ENCODE measurements around the gene SEMA6B.
"Not testable (repeated sequence)": the region's sequence is repeated elsewhere in the genome, so short reads cannot be mapped to it uniquely, and the experiment has no call there.

Gene SEMA6B

DNA sequence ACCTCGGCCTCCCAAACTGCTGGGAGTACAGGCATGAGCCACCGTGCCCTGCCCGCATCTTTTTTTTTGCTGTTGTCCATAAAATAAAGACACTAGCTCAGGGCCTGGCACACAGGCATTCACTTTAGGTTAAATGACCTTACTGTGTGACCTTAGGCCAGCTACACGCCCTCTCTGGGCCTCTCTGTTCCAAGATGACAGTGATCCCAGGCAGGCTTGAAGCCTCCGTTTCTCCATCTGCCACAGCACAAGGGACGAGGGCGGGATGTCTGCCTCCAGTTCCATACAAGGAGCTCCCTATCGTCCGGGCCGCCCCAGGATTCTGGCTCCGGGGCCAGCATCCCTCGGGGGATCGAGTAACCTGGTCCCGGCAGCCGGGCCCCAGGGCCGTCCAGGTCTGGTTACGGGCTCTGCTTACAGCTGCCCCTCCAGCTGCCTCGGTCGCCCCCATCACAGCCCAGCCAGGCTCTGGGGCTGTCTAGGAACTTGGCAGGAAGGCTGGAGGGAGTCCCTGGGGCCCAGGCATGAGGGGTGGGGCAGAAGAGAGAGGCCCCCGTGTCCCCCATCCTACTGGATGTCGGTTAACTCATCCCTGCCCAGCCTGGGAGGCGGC is 11.9 kb upstream of the SEMA6B start:
- DNase-seq (ENCODE audit: low read depth): no peak

DNA sequence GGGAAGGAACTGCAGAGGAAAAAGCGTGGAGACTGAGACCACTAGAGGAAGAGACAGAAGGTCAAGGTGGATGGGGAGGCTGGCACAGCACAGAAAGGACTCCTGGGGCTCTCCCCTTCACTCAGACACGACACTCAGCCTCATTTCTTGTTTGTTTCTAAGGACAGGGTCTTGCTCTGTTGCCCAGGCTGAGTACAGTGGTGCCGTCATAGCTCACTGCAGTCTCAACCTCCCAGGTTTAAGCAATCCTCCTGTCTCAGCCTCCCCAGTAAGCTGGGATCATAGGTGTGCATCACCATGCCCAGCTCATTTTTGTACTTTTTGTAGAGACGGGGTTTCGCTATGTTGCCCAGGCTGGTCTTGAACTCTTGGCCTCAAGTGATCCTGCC is 11.4 kb upstream of the SEMA6B start:
- no peak for DNase-seq (ENCODE audit: low read depth)

DNA sequence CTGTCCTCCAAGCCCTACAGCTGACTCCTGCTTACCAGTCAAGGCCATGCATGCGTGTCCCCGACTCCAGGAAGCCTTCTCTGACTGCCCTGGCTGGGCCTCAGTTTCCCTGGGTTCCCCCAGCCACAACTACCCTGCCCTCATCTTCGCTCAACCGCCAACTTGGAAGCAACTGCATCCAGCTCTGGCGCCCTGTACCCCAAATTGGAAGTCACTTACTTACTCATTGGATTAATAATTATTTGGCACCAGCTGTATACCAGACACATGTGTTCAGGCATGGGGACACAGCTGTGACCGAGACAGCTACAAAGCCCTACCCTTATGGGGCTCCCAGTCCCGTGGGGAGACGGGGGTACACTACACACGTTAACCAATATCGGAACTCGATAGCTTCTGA is 10.9 kb upstream of the SEMA6B start:
- DNase-seq (ENCODE audit: low read depth): no peak

DNA sequence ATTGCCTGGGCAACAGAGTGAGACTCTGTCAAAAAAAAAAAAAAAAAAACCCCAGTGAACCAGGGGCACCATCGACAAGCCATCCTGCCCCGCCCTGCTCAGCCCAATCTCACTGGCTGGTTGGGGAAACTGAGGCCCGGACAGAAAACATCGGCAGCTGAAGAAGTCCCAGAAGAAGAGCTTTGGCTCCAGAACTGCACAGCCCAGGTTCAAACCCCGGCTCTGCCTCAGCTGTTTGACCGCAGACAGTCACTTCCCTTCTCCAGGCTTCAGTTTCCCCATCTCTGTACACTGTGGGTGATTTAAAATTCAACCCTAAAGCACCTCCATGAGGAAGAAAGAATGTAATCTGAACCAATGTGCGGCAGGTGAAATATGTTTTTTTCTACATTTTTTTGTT is 9.4 kb upstream of the SEMA6B start:
- no peak for DNase-seq (ENCODE audit: low read depth)

DNA sequence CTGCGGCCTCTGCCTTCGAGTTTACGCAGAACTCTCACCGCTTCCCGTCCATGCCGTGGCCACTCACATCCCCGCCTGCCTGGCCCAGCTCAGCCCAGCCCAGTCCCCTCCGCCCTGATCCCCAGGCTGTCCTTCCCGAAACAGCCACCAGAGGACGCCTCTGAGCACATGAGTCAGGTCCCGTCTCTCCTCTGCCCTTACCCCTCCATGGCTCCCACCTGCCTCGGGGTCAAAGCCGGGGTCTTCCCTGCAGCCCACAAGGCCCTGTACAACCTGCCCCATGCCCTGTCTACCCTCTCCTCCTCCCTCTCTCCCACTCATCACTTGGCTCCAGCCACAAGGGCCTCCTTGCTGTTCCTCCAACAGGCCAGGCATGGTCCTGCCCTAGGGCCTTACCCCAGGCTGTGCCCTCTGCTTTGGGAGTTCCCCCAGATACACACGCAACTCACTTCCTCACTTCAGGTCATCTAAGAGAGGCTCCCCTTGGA is 8.1 kb upstream of the SEMA6B start:
- no peak for DNase-seq (ENCODE audit: low read depth)

DNA sequence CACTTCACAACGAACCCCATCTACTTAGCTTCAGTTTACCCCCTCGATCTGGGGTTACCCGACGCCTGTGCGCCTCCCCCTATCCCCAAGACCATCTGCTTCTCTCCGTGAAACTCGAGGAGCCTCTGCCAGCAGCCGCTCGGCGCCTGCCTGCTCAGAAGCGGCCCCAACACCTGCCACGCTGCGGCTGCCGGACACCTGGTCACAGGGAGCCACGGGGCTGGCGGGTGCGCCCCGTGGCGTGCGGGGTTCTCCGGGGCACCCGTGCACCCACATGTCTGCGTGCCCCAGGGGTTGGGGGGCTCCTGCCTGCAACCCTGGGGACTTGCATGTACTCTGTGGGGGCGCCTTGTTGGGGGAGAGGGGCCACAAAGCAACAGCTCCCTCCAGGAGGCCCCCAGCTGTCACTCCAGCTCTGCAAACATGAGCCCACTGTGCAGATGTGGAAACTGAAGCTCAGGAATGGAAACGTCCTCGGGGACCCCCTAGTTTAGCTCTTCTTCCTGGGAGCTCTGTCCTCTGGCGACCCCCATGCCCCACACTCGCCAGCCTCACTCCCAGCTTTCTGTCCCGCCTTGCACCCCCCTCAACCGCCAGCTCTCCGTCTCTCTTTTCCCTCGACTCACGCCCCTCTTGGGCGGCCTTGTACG is 7.0 kb upstream of the SEMA6B start:
- no peak for DNase-seq (ENCODE audit: low read depth)

DNA sequence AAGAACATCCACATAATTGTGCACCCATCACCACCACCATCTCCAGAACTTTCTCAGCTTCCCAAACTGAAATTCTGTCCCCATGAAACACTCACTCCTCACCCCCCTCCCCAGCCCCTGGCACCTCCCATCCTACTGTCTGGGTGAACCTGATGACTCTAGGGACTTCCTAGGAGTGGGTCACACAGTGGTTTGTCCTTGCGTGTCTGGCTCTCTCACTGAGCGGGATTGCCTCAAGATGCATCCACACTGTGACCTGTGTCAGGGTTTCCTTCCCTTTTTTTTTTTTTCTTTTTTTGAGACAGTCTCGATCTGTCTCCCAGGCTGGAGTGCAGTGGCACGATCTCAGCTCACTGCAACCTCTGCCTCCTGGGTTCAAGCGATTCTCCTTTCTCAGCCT is 4.1 kb upstream of the SEMA6B start:
- not testable (repeated sequence) for DNase-seq (ENCODE audit: low read depth)

DNA sequence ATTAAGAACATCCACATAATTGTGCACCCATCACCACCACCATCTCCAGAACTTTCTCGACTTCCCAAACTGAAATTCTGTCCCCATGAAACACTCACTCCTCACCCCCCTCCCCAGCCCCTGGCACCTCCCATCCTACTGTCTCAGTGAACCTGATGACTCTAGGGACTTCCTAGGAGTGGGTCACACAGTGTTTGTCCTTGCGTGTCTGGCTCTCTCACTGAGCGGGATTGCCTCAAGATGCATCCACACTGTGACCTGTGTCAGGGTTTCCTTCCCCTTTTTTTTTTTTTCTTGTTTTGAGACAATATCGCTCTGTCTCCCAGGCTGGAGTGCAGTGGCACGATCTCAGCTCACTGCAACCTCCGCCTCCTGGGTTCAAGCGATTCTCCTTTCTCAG is 2.6 kb upstream of the SEMA6B start:
- not testable (repeated sequence) for DNase-seq (ENCODE audit: low read depth)

DNA sequence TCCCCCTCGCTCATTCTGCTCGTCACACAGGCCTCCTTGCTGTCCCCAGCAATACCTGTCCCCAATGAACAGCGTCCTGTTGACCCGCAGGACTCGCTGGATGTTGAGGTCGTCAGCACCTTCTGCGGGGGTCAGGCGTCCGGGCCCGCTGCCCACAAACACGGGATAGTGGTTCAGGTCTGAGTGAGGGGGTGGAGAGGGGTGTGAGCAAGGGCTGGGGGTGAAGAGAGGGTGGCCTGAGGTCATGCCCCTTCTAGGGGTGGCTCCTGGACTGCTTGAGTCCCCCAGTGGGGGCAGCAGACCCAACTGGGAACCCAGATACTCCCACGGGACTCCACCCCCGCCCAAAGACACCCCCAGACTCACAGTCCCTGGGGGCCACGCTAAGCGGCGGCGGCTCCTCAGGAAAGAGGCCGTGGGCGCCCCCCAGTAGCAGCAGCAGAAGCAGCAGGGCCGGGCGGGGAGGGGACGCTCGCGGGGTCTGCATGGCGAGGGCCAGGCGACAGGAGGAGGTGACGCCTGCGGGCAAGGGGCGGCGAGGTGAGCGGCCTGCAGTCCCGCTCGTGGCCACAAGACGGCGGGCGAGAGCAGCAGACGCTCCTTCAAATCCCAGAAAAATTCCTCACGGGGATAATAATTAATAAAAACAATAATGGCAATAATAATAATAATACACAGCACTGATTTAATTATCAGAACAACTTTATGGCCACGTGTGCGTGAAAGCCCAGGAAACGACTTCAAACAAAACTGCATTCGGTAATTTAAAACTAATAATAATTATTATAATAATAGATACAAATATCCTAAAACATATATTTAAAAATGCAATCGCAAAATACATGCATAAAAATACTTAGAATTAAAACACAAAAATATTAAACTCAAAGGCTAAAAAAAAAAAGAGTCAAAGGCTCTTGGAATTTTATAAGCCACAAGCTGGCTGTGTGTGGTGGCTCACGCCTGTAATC is 1.2 kb downstream of the SEMA6B start:
- no peak for DNase-seq (ENCODE audit: low read depth)

DNA sequence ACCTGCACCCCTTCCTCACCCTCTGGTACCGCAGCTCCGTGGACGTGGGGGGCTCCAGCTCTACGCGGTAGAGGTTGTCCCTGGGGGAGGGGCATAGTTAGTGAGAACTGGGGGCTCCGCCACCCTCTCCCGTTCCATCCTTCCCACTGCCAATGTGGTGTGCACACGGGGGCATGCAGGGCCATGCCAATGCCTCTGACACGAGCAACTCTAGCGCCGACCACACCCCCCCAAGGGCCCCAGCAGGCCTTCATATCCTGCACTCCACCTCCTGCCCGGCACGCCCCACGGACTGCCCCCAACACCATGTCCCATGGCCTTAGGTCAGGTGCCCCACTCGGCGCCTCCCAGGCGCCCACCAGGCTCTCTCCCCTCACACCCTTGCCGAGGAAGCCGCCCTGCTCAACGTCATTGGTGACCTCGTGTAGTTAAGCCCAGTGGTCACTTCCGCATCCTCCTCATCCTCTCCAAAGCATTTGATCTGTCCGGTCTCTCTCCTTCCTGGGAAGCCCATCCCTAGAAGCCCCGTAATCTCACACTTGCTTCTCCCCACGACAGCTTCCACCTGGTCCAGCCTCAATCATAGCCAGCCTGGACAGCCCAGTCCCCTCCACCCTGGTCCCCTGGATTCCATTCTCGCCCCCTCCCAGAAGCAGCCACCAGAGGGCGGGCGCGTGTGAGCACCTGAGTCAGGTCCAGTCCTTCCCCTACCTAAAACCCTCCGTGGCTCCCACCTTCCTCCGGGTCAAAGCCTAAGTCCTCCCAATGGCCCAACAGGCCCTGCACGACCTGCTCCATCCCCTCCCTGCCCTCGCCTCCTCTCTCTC is 2.1 kb downstream of the SEMA6B start:
- DNase-seq (ENCODE audit: low read depth): no peak

DNA sequence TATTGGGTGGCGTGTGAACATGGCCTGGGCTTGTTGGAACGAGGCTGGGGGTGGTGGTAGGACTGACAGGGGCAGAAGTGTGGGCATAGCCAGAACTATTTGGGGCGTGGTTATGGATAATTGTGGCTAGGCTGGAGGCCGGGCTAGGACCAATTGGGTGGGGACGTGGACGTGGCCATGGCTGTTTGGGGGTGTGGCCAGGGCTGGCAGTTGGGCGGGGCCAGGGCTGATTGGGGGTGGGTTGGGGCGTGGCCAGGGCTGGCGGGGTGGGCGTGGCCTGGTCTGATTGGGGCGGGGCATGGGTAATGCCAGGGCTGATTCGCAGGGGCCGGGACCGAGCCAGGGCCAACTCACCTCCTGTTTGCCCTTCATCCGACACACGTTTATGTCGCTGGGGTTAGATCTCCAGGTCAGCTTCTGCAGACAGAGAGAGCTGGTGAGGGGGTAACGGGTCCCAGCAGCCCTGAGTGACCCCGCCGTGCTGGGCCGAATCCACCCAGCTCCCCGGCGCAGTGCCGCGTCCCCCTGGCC is 2.8 kb downstream of the SEMA6B start:
- DNase-seq (ENCODE audit: low read depth): no peak

DNA sequence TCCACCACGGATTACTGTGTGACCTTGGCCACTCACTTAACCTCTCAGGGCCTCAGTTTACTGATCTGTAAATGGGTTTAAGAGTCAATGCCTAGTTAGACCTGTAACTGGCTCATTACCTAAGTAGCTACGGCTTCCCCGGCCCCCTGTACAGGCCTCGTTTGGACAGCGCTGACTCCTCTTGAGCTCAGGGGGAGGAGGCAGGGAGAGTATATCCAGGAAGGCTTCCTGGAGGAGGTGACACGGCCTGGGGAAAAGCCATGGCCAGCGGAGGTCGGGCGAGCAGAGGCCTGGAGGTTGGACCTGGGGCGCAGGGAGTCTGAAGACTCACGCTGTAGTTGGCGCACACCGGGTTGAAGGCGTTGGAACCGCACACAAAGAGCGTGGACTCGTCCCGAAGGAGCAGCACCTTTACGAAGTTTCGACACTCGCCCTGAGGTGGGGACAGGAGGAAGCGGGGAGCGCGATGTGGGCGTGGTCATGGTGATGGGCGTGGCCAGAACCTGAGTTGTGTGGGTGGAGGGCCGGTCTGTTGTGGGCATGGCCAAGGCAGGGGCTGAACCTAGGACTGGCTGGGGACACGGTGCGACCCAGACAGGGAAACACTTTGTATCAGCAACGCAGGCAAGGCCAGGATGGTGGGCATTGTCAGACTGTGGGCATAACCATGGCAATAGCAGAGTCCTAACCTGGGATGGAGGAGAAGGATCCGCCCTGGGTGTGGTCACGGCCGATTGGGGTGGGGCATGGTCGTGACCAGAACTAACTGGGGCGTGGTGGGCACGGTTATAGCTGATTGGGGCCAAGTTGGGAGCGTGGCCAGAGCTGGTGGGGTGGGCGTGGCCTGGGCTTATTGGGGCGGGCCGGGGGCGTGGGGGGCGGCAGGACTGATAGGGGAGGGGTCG is 3.6 kb downstream of the SEMA6B start:
- DNase-seq (ENCODE audit: low read depth): no peak

DNA sequence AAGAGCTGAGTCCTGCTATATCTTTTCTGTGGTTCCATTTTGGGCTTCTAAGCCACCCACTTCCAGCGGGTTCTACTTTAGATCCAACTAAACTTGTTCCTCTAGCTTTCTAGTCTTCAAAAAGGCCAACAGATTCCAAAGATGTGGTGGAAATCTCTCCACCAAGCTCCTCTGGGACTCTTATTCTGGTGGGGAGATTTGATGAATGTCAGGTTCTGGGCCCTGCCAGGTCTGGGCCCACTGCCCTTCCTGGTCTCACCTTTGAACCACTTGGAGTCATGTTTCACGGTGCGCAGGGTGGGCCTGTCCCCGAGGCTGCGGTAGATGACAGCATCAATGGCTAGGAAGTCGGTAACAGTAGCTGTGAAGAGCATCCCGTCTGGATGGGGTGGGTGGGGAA is 4.8 kb downstream of the SEMA6B start:
- no peak for DNase-seq (ENCODE audit: low read depth)

DNA sequence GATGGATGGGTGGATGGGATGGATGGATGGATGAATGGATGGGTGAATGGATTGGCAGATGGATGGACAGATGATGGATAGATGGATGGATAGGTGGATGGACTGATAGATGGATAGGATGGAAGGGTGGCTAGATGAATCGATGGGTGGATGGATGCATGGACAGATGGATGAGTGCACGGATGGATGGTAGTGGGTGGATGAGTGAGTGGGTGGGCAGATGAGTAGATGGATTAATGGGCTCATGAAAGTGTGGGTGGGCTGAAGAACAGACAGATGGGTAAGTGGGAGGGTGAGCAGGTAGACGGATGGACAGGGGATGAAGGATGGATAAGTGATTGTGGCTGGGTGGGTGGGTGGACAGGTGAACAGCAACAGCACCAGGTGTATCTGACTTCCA is 5.7 kb downstream of the SEMA6B start:
- no peak for DNase-seq (ENCODE audit: low read depth)

DNA sequence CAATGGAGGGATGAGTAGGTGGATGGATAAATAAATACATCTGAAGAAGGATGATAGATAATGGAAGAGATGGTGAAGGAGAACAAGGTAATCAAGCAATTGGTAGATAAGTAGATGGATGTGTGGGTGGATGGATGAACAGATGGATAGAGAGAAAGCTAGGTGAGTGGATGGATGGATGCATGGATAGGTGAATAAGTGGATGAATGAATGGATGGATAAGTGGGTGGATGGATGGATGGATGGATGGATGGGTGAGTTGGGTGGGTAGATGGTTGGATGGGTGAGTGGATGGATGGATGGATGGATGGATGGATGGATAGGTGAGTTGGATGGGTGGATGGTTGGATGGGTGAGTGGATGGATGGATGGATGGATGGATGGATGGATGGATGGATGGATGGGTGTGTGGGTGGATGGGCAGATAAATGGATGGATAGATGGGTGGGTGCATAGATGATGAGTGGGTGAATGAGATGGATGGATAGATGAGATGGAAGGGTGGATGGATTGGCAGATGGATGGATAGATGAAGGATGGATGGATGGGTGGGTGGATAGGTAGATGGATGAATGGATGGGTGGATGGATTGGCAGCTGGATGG is 6.3 kb downstream of the SEMA6B start:
- no peak for DNase-seq (ENCODE audit: low read depth)

DNA sequence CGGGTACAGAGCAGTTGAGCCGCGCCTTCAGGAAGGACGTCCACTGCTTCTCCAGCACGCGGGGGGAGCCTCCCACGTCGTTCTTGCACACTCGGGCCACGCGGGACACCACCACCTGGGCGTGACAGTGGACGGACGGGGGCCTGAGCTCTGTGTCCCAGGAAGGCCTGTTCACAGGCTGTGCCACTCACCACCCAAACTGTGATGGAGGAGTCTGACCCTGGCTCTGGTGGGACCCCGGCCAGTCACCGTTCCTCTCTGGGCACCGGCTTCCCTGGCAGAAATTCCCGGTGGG is 7.0 kb downstream of the SEMA6B start:
- DNase-seq (ENCODE audit: low read depth): no peak

DNA sequence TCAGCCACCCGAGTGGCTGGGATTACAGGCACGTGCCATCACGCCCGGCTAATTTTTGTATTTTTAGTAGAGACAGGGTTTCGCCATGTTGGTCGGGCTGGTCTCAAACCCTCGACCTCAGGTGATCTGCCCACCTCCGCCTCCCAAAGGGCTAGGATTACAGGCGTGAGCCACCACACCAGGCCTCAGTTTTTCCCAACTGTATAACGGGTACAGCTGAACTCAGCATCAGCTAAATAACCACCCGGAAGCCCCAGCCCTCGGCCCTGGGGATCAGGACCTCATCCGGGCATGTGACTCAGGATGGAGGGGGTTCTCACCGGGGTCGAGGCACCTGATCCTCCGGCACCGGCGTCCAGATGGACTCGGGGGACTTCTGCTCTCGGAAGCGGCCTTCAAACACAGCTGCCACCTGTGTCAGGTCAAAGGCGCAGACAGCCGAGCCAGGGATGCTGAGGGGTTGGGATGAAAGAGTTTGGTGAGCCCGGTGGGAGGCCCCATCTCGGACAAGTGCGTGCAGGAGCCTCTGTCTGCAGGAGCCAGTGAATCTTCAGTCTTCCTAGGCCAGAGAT is 8.9 kb downstream of the SEMA6B start:
- DNase-seq (ENCODE audit: low read depth): no peak

DNA sequence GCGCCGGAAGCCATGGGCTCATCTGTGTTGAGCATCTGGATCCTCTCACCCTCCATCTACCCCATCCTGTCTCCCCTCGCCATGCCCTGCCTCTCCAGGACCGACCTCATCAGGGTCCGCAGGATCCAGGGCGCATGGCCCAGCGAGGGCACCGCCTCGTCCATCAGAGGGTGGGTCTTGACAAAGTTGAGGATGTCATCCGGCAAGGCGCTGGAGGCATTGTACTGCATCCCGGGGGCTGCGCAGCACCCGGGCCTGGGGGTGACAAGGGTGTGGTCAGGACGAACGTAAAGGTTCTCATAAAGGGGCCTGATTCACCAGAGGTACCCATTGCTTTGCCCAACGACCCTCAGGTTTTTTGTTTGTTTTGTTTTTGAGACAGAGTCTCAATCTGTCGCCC is 9.5 kb downstream of the SEMA6B start:
- DNase-seq (ENCODE audit: low read depth): no peak

DNA sequence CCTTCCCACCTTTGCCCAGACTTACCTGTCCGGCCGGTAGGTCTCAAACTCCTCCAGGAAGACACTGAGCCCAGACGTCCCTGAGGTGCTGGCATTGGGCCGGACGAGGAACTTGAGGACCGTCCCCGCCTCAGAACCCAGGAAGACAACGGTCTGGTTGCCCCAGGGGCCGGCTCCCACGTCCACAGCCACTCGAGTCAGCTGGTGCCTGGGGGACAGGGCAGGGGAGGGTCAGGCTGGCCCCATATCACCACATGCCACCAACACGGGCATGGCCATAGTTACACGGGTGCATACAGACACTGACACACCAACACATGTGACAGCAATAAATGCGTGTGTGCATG is 11.3 kb downstream of the SEMA6B start:
- no peak for DNase-seq (ENCODE audit: low read depth)
